GM18499 (cell line): ENCODE measurements around the gene SLC11A1.

ENCODE experiments used
- ATAC-seq: cut with Tn5 transposase; IDR thresholded peaks from one replicate; pipeline ENCODE4 v1.9.1; 2021; ENCODE audit warnings: moderate number of reproducible peaks; ENCODE audit not compliant: insufficient read depth, unreplicated experiment

SLC11A1 gene, protein sequence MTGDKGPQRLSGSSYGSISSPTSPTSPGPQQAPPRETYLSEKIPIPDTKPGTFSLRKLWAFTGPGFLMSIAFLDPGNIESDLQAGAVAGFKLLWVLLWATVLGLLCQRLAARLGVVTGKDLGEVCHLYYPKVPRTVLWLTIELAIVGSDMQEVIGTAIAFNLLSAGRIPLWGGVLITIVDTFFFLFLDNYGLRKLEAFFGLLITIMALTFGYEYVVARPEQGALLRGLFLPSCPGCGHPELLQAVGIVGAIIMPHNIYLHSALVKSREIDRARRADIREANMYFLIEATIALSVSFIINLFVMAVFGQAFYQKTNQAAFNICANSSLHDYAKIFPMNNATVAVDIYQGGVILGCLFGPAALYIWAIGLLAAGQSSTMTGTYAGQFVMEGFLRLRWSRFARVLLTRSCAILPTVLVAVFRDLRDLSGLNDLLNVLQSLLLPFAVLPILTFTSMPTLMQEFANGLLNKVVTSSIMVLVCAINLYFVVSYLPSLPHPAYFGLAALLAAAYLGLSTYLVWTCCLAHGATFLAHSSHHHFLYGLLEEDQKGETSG

DNA sequence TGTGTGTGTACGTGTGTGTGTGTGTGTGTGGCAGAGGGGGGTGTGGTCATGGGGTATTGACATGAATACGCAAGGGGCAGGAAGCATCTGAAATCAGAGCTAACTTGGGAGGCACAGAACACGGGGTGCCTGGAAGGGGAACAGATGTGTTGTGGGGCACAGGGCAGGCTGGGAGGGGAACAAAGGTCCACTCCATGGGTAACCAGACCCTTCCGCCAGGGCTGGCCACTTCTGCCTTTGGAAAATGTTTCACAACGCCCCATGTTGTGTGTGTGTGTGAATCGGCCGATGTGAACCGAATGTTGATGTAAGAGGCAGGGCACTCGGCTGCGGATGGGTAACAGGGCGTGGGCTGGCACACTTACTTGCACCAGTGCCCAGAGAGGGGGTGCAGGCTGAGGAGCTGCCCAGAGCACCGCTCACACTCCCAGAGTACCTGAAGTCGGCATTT lies at the start of gene SLC11A1:
SLC11A1 (plus strand) TSS at position 358 of the 451 bp plus-strand sequence. CDS start 96 bp downstream, outside the sequence.
- ATAC-seq, result no peak

DNA sequence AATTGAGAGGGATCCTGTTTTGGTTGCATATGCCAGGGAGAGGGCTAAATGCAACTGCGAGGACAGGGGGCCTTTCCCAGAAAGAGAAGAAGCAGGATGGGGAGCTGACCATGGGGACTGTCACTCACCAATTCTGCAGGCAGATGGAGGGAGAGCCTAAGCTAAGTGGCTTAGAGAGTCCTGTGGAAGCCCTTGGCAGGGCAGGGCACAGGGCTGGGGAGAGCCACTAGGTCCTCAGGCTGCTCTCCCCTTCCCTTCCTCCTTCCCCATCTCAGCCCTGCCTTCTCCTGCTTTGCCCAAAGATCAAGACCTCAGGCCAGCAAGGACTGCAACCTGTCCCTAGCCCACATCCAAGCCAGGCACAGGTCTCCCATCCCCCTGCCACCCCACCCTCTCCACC lies 49.8 kb upstream of the SLC11A1 start:
- no peak for ATAC-seq

DNA sequence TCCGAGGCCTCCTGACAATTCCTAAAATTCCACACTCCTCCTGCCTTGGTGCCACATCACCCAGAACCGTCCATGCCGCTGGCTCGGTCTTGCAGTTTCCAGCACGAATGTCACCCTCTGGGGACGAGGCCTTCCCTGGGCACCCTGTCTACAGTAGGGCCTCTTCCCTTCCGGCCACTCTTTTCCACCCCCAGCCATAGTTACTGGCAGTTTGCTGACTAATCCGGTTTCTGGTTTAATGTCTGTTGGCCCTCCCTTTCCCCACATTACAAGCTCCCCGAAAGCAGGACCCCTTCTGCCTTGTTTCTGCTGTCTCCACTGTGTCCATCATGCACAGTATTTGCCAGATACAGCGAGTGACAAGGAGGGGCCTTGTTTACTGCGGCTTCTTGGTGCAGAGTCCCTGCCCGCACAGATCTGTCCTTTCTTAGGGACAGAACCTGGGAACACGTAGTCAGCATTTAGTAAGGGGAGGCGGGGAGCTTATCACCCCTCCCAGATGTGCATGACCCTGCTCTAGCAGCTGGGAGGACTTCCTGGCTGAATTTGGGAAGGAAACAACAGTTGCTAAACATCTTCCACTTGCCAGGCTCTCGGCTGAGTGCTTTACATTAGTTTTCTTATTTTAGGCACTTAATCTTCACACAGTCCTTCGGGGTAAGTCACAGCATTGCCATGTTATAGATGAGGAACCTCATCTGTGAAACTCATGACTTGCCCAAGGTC lies 49.0 kb upstream of the SLC11A1 start:
- ATAC-seq, result no peak

DNA sequence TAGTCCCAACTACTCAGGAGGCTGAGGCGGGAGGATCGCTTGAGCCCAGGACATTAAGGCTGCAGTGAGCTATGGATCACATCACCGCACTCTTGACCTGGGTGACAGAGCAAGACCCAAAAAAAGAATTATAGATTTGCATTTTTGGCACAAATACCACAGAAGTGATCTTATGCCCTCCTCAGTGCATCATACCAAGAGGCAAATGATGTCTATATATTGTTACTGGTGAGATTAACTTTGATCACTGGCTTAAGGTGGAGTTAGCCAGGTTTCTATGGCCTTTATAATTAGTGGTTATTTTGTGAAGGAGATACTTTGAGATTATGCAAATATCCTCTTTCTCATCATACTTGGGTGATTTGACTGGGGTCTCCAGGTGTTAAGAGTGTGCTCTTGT lies 47.5 kb upstream of the SLC11A1 start:
- ATAC-seq, result no peak

DNA sequence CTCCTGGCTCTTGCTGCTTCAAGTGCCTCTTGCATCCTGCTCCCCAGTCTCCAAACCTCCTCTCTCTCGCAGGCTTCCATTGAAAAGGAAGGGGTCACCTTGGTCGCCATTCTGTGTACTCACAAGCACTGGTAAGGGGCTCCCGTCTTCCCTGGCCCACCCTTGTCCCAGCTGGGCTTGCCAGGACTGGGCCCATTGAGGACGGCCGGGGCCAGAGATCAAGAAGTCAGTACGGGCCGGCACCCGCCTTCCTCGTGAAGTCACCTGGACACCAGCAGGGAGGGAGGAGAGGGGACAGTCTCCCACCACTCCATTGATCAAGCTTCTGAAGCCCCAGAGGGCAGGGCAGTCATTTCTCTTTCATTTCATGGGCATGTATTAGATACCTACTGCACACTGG lies 41.4 kb upstream of the SLC11A1 start:
- no peak for ATAC-seq

DNA sequence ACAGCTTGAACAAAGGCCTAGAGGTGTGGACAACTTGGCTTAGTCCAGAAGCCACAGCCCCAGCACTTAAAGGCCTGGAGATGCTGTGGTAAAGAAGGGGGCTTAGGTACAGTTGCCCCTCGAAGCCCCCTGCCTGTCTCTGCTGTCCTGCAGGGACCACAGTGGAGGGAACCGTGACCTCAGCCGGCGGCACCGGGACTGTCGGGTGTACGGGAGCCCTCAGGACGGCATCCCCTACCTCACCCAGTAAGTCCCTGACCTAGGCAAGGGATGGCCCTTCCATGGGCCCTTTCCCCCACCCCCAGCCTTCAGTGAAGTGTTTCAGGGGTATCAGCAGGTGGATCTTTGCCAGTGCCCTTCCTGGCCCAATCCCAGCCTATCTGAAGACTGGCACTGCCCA lies 40.7 kb upstream of the SLC11A1 start:
- ATAC-seq, result no peak

DNA sequence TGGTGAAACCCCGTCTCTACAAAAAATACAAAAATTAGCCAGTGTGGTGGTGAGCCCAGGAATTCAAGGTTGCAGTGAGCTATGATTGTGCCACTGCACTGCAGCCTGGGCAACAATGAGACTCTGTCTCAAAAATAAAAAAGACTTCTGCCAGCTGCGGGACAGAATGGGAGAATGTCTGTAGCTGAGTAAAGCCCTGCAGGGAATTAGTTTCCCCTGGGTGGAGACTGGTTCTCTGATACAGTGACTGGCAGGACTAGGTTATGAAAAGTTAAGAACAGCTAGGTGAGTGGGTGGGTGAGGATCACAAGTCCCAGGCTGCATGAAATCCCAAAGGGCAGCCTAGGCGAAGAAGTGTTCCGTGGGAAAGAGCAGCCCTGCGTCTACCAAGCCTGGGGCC lies 39.2 kb upstream of the SLC11A1 start:
- no peak for ATAC-seq

DNA sequence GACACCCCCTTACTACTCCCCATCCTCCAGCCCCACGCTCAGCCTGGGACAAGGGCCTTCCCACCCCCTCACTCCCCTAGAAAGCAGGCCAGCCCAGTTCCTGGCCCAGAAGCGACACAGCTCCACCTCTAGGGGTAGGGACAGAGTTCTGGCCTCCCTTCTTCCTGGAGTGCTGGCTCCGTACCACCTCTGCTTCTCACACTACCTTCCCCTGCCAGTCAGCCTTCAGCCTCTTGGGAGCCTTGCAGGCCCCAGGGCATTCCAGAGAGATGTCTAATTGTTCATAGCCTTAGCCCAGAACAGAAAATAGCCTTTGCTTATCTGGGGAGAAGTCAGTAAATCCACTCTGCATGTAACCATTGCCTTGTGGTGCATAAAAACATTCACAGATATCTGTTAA lies 38.5 kb upstream of the SLC11A1 start:
- no peak for ATAC-seq

DNA sequence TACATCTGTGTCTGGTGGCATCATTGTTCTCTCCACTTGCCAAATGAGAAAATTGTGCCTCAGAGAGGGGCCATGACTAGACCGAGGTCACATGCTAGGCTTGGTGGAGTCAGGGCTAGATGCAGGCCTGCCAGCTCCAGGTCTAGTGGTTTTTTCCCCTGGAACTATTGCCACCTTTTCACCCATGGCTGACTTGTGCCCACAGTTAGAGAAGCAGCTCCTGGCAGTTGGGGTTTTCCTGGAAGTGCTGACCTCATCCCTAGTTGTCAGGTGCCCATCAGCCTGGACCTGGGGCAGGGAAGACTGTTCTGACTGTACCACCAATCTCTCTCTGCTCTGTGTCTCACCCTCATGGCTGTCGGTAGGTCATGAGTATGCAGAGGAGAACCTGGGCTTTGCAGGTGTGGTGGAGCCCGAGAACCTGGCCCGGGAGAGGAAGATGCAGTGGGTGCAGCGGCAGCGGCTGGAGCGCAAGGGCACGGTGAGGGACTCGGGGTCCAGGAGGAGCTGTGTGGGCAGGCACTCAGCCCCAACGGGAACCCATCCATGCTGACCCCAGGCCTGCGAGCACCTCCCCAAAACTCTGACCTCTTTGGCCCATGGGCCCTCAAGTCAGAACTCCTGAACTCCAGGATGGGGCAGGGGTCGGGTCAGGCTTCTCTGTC lies 37.9 kb upstream of the SLC11A1 start:
- ATAC-seq, result no peak

DNA sequence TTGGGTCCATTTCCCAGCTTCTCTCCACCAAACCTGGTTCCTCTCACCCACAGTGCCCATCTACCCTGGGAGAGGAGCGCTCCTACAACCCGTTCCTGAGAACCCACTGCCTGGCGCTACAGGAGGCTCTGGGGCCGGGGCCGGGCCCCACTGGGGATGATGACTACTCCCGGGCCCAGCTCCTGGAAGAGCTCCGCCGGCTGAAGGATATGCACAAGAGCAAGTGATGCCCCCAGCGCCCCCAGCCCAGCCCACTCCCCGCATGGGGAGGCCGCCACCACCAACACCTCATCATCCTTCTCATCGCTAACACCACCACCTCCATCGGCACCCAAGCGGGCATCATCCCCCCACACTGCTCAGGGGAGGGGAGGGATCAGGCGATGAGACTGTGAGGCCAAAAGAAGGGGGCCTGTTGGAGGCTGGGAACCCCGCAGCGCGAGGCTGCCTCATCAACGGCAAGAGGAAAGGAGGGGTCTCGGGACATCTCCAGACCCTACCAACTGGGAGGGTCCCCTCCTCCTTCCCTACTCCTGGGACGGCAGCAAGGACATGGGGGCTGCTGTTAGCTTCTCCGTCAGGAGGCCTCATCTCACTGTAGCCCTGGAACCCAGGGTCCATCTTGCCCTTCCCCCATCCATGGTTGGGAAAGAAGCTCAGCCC lies 37.2 kb upstream of the SLC11A1 start:
- ATAC-seq, result no peak

DNA sequence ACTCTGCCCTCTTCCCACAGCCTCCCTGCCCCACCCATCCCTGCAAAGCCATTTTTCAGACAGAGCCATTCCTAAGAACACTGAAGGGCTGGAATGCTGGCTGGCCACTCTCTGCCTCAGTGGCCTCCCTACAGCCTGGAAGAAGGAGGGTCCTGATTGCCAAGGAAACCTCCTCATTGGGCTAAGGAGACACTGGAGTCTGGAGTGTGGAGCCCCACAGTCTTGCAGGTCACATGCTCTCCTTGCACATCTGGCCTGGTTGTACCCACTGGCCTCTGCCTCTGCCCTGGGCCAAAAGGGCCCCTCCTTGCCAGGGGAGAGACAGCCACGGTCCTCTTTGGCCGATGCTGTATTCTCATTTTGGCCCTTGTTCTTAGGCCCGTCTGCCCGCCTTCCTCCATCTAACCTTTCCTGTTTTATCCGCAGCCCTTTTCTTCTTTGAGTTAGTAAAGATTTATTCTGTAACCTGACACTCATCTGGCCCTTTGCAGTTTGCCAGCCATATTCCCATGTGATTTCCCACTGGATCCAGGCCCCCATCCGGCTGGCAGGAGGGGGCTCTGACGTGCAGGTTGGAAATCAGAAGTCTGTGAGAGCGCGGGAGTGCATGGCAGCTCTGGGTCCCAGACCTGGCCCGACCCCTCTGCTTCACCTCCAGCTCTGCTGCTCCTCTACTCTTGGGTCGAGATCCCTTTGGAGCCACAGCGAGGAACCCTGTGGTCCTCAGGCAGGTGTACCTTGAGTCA lies 36.4 kb upstream of the SLC11A1 start:
- ATAC-seq, result no peak

DNA sequence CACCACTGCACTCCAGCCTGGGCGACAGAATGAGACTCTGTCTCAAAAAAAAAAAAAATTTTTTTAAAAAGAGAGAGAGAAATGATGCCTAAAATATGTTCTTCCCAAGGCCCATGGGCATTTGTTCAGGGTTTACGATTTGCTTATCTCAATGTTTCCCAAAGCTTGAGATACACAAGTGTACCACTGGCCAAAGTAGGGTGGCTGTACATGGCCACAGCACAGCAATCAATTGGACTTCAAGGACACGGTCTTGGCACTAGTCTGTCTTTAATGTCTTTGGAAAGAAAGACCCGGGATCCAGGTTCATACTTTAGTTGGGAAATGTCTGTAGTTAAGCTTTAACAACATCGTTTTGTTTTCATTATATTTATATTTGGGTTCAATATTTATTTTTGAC lies 34.9 kb upstream of the SLC11A1 start:
- no peak for ATAC-seq

DNA sequence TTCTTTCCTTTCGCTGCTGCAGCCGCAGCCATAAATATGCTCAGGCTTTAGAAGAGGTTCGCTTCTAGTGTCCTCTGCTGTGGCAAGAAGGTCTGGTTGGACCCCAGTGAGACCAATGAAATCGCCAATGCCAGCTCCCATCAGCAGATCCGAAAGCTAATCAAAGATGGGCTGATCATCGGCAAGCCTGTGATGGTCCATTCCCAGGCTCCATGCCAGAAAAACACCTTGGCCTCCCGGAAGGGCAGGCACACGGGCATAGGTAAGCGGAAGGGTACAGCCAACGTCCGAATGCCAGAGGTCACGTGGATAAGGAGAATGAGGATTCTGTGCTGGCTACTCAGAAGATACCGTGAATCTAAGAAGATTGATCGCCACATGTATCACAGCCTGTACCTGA lies 28.0 kb upstream of the SLC11A1 start:
- ATAC-seq, result no peak

DNA sequence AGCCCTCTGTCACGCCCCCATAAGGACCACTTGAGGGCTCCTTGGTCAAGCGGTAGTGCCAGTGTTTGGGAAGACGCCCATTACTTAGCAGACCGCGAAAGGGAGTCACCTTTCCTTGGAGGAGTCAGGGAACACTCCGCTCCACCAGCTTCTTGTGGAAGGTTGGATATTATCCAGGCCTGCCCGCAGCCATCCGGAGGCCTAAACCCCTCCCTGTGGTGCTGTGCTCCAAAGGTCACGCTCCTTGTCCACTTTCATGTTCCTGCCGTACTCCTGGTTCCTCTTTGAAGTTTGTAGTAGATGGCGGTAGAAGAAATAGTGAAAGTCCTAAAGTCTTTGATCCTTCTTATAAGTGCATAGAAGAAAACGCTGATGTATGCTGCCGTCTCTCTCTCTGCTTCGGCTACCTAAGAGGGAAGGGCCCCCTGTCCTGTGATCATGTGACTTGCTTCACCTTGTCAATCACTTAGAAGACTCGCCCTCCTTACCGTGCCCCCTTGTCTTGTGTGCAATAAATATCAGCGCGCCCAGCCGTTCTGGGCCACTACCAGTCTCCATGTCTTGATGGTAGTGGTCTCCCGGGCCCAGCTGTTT lies 27.1 kb upstream of the SLC11A1 start:
- ATAC-seq, result no peak

DNA sequence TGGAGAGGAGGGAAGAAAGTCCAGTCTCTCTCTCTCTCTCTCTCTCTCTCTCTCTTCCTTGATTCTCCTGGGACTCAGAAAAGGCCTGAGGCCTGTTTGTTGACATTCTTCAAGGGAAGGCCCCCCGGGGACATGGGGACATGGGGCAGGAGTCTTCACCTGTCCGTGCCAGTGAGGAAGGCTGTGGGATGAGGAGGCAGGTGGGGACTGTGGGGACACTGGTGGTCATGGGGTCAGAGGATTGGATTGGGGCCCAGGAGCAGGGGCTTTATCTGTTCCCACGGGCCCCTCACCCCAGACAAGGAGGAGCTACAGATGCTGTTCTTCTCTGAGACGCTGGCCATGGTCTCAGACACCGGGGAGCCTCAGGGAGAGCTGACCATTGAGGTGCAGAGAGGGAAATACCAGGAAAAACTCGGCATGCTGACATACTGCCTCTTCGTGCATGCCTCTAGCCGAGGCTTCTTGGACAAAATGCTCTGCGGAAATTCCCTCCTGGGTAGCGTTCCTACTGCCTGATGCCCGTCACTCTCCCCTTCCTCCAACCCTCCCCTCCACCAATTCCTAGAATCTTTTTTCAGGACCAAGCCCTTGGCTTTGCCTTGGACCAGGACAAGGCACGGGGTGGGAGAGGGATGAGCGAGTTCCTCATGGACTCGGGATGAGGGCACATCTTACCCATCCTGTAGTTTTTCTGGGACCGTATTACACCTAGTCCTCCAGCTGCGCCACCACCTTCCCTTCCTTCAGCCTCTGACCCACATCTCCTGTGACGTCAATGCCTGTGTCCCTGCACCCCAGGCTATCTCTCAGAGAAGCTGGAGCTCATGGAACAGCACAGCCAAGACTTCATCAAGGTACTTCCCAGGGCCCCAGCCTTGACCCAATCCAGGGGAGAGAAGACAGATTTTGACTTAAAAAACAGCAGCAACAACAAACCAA lies 24.6 kb upstream of the SLC11A1 start:
- ATAC-seq, result no peak

DNA sequence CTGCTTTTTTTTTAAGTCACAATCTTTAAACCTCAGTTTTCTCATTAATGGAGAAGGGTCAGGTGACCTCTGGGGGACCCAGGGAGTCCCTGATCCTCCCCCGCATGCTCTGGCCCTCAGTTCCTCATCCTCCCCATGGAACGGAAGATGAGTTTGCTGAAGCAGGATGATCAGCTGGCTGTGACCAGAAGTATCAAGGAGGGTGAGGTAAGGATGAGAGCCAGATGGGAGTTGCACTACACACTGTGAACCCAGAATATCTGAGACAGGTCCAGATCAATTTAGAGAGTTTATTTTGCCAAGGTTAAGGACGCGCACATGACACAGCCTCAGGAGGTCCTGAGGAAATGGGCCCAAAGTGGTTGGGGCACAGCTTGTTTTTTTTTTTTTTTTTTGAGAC lies 21.6 kb upstream of the SLC11A1 start:
- no peak for ATAC-seq

DNA sequence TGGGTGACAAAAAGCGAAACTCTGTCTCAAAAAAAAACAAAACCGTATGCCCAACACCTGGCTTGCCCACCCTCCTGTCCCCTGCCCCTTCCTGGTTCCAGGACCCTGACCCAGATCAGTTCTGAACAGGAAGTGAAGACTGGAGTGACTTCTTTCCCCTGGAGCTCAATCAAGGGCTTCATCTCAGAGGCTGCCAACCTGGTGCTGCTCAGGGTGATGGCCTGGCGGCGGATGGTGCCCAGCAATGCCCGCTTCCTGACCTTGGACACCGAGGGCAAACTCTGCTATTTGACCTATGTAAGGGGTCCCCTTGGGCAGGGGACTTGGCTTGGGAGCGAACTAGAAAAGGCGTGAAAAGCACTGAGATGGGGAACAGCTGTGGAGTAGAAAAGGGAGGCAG lies 19.5 kb upstream of the SLC11A1 start:
- no peak for ATAC-seq

DNA sequence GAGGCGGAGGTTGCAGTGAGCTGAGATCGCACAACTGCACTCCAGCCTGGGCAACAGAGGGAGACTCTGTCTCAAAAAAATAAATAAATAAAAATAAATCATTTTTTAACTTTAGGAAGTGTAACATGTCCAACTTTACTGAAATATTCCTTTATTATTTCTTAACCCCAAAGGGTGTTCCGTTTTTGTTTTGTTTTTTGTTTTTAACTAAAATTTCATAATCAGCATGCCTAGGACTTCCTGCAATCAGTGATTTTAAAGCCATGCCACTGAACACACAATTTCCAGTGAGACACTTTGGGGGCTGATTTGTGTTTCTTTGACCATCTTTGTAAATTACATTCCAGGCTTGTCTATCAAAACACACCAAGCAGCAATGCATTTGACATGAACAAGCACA lies 18.3 kb upstream of the SLC11A1 start:
- no peak for ATAC-seq
